Testis (tissue), 3 donors: ENCODE data around the gene KIF26A. TPM values are rescaled to one million over a fixed set of nuclear protein-coding genes. Genes with fewer than 3 reads are reported as not detected.

Experiments used
- DNase-seq: peaks from one replicate; pipeline ENCODE4 v3.0.0-alpha.2; 2019
- H3K27ac ChIP-seq, 2 donors: fragments of 200-600 bp; sonication (generic); one replicate each; pipeline ENCODE4 v1.5.1; 2019
- H3K27me3 ChIP-seq: fragments of 200-600 bp; sonication (generic); one replicate; pipeline ENCODE4 v1.5.1; 2019
- H3K36me3 ChIP-seq: fragments of 200-600 bp; sonication (generic); one replicate; pipeline ENCODE4 v1.5.1; 2017; ENCODE audit warnings: low read depth; ENCODE audit errors: missing control alignments
- H3K4me1 ChIP-seq: fragments of 200-600 bp; sonication (generic); one replicate; pipeline ENCODE4 v1.5.1; 2019
- H3K4me3 ChIP-seq, 2 donors: fragments of 200-600 bp; sonication (generic); one replicate each; pipeline ENCODE4 v1.5.1; 2017 to 2019
- H3K9me3 ChIP-seq: fragments of 200-600 bp; sonication (generic); one replicate; pipeline ENCODE4 v1.5.1; 2017
- CTCF ChIP-seq, 3 experiments: fragments of 450-650 bp in 2 of 3; fragments of 200-600 bp in 1 of 3; sonication (generic) in 1 of 3; IDR thresholded peaks; one replicate each; pipeline ENCODE4 v1.5.1; 2016 to 2019; ENCODE audit warnings: antibody characterized with exemption in 3 of 3, mild to moderate bottlenecking in 2 of 3, moderate library complexity in 1 of 3
- POLR2A ChIP-seq: fragments of 450-650 bp; IDR thresholded peaks from one replicate; pipeline ENCODE4 v1.6.1; 2017; ENCODE audit warnings: antibody characterized with exemption, mild to moderate bottlenecking, moderate library complexity
- WGBS, 2 donors: methylation state at CpG; one replicate each; pipeline ENCODE4 v1.1.5; 2018; 5-methylcytosine and 5-hydroxymethylcytosine counted together
- intact Hi-C: fragments of 100-400 bp; cut with DNase I; formaldehyde crosslinking; loops from one replicate; pipeline ENCODE4 v1.15.1; 2023; ENCODE audit warnings: low total_unique reads
- polyA plus RNA-seq: library from polyadenylated mRNA; stranded (reverse); fragments of 350-450 nt; fragmentation: Illumina TruSeq; extraction: RNeasy Lipid Tissue Mini Kit (QIAGEN cat#74804); gene quantifications from one replicate; pipeline ENCODE4 v1.2.3, GENCODE V29; 2014; ENCODE audit warnings: low read depth, low replicate concordance; ENCODE audit not compliant: insufficient read depth
- total RNA-seq, 2 donors: library from RNA; depleted of rRNA; stranded (reverse); fragments of >200 nt; gene quantifications; one replicate each; pipeline ENCODE4 v1.2.3, GENCODE V29; 2016

The KIF26A gene
- total and polyA plus RNA-seq, 3 donors from 2014 or later, result 5.6 to 21.2 (median 18.3) TPM

GRCh38 chr14:104092931-104093365, 45.4 kb upstream of the KIF26A start:
- no peak for DNase-seq
- Histone ChIP-seq H3K4me1 (no peaks in the 10 kb centered on the region), H3K4me3 (no peak overlapping the region), H3K9me3 (no peaks in the 10 kb centered on the region), H3K27me3 (no peaks in the 10 kb centered on the region), H3K27ac (no peak overlapping the region), H3K36me3 (no peaks in the 10 kb centered on the region)
- TF ChIP-seq POLR2A (no peak), CTCF (IDR thresholded peaks at IDR 0.05) (no peak)
- intact Hi-C loops, result no loop called here
- WGBS, 2 donors, result 68 to 74% methylated on average over 3 to 11 of the region's 11 CpGs

- Histone ChIP-seq H3K4me1 (no peaks in the 10 kb centered on the region), H3K27ac (no peak overlapping the region), H3K36me3 (no peaks in the 10 kb centered on the region), H3K4me3 (no peak overlapping the region), H3K9me3 (no peaks in the 10 kb centered on the region), H3K27me3 (no peaks in the 10 kb centered on the region)
- TF ChIP-seq CTCF (IDR thresholded peaks at IDR 0.05), result no peak
- TF ChIP-seq POLR2A, result no peak
- WGBS, 2 donors, result 49 to 73% methylated on average over 18 of the region's 18 CpGs
- intact Hi-C loops, result no loop called here
- DNase-seq, result no peak
These were observed 44.9 kb upstream of the KIF26A start for GRCh38 chr14:104093366-104094055.

GRCh38 chr14:104094056-104094708, 44.2 kb upstream of the KIF26A start:
- no peak for TF ChIP-seq POLR2A
- TF ChIP-seq CTCF (IDR thresholded peaks at IDR 0.05), result no peak
- WGBS, 2 donors, result 34 to 71% methylated on average over 3 to 20 of the region's 20 CpGs
- H3K9me3 ChIP-seq, result no peaks in the 10 kb centered on the region
- intact Hi-C loops, result no loop called here
- no peaks in the 10 kb centered on the region for H3K4me1 ChIP-seq
- H3K27me3 ChIP-seq, result no peaks in the 10 kb centered on the region
- H3K36me3 ChIP-seq, result no peaks in the 10 kb centered on the region
- DNase-seq, result no peak
- no peak overlapping the region for H3K4me3 ChIP-seq
- H3K27ac ChIP-seq, result no peak overlapping the region

- DNase-seq, result peak; percentile 82
- intact Hi-C loops, result no loop called here
- no peak overlapping the region for H3K27ac ChIP-seq
These were observed 43.5 kb upstream of the KIF26A start for GRCh38 chr14:104094709-104095425.

More at GRCh38 chr14:104094709-104095425, 43.5 kb upstream of the KIF26A start:
- 58 to 79% methylated on average over 11 to 22 of the region's 35 CpGs for WGBS, 2 donors
- Histone ChIP-seq H3K36me3 (no peaks in the 10 kb centered on the region), H3K4me1 (no peaks in the 10 kb centered on the region), H3K27me3 (no peaks in the 10 kb centered on the region), H3K9me3 (no peaks in the 10 kb centered on the region), H3K4me3 (no peak overlapping the region)
- TF ChIP-seq CTCF (IDR thresholded peaks at IDR 0.05), result peak; percentile 84 to 91 (median 85)
- TF ChIP-seq POLR2A, result no peak
